HCT116 (cell line): ENCODE results near the gene ABI1. TPM values are rescaled to one million over a fixed set of nuclear protein-coding genes. Genes with fewer than 3 reads are reported as not detected.

Experiments
- ATAC-seq: fragments of 200-7000 bp; cut with Tn5 transposase; 2 replicates; pipeline ENCODE4 v1.9.1; 2020; ENCODE audit warnings: mild to moderate bottlenecking, moderate library complexity
- BruUV-seq: library from RNA; stranded (reverse); fragments of 400-500 nt; replicated peaks from 2 replicates; lab custom pipeline; 2021; lab: Mats Ljungman, UMichigan
- CTCF ChIA-PET: fragments of 300-600 bp; sonication (Branson Sonifier 250); formaldehyde crosslinking; loops from one replicate; lab custom pipeline; 2021; ENCODE audit warnings: antibody characterized with exemption; lab: Charles Lee
- POLR2A ChIA-PET: fragments of 300-600, 350-600 bp; sonication (Branson Sonifier 250); formaldehyde crosslinking; loops from one replicate; lab custom pipeline; 2021; ENCODE audit warnings: antibody characterized with exemption; lab: Charles Lee
- RAD21 ChIA-PET, 2 experiments: fragments of 300-600 bp; sonication (Branson Sonifier 250); formaldehyde crosslinking; loops; one replicate each; lab custom pipeline; 2023; ENCODE audit warnings: low total read pairs in 2 of 2; ENCODE audit not compliant: uncharacterized antibody in 2 of 2, unreplicated experiment in 2 of 2, low non-redundant PET in 1 of 2; lab: Charles Lee
- DNase-seq: peaks from one replicate; pipeline ENCODE4 v3.0.0-alpha.2; 2010; ENCODE audit warnings: low read depth, low spot score
- H2AFZ ChIP-seq: fragments of 200-600 bp; shearing (Covaris generic), sonication (generic); 2 replicates; pipeline ENCODE4 v1.6.1; 2017; ENCODE audit warnings: low read depth, mixed run types, mixed read lengths, antibody characterized with exemption, low read length; ENCODE audit not compliant: poor library complexity, severe bottlenecking
- H3K27ac ChIP-seq: 2 replicates; pipeline ENCODE4 v1.5.1; 2012; ENCODE audit warnings: low read depth, low read length
- H3K27me3 ChIP-seq: fragments of 200-600 bp; sonication (generic); 2 replicates; pipeline ENCODE4 v1.6.1; 2016; ENCODE audit warnings: mixed run types, low read length, mixed read lengths; ENCODE audit not compliant: insufficient read depth
- H3K36me3 ChIP-seq, 2 experiments: fragments of 200-500 bp in 1 of 2; fragments of 200-600 bp in 1 of 2; sonication (Bioruptor generic) in 1 of 2; sonication (generic) in 1 of 2; 2 replicates each; pipeline versions ENCODE4 v1.5.1 to v1.6.1; 2014 to 2016; ENCODE audit warnings: low read length in 2 of 2, inconsistent platforms in 1 of 2, mixed read lengths in 1 of 2, mixed run types in 1 of 2; ENCODE audit not compliant: insufficient read depth in 2 of 2, control insufficient read depth in 1 of 2
- H3K4me1 ChIP-seq, 2 experiments: fragments of 200-600 bp in 1 of 2; sonication (generic) in 1 of 2; 2 replicates each; pipeline versions ENCODE4 v1.5.1 to v1.6.1; 2012 to 2017; ENCODE audit warnings: low read length in 2 of 2, inconsistent platforms in 1 of 2, mild to moderate bottlenecking in 1 of 2, mixed read lengths in 1 of 2, mixed run types in 1 of 2, moderate library complexity in 1 of 2; ENCODE audit not compliant: insufficient read depth in 2 of 2, control insufficient read depth in 1 of 2
- H3K4me2 ChIP-seq: fragments of 200-600 bp; sonication (generic); 2 replicates; pipeline ENCODE4 v1.6.1; 2017; ENCODE audit warnings: mixed run types, low read length, mixed read lengths
- H3K4me3 ChIP-seq, 2 experiments: fragments of 200-600 bp in 1 of 2; sonication (generic) in 1 of 2; replicated peaks in 1 of 2; 2 replicates each; pipeline ENCODE4 v1.5.1; 2011 to 2016; ENCODE audit warnings: low read length in 2 of 2, control low read depth in 1 of 2, low read depth in 1 of 2, mild to moderate bottlenecking in 1 of 2, mixed read lengths in 1 of 2, mixed run types in 1 of 2
- H3K79me2 ChIP-seq: fragments of 200-600 bp; sonication (generic); 2 replicates; pipeline ENCODE4 v1.6.1; 2017; ENCODE audit warnings: mild to moderate bottlenecking, mixed run types, low read length, moderate library complexity, mixed read lengths; ENCODE audit not compliant: insufficient read depth
- H3K9ac ChIP-seq: fragments of 200-600 bp; sonication (generic); 2 replicates; pipeline ENCODE4 v1.6.1; 2016; ENCODE audit warnings: low read length, mixed read lengths
- H3K9me2 ChIP-seq: fragments of 200-600 bp; sonication (generic), shearing (Covaris generic); 2 replicates; pipeline ENCODE4 v1.6.1; 2017; ENCODE audit warnings: mixed run types, mild to moderate bottlenecking, moderate library complexity; ENCODE audit not compliant: insufficient read depth
- H3K9me3 ChIP-seq, 2 experiments: fragments of 200-500 bp in 1 of 2; fragments of 200-600 bp in 1 of 2; sonication (Bioruptor generic) in 1 of 2; sonication (generic) in 1 of 2; 2 replicates each; pipeline ENCODE4 v1.6.1; 2014 to 2017; ENCODE audit warnings: low read length in 2 of 2, mixed read lengths in 2 of 2, inconsistent platforms in 1 of 2, low read depth in 1 of 2, mild to moderate bottlenecking in 1 of 2, mixed run types in 1 of 2, moderate library complexity in 1 of 2; ENCODE audit not compliant: control insufficient read depth in 1 of 2, insufficient read depth in 1 of 2
- H4K20me1 ChIP-seq: fragments of 200-600 bp; sonication (generic), shearing (Covaris generic); 2 replicates; pipeline ENCODE4 v1.6.1; 2017; ENCODE audit warnings: mixed run types, mild to moderate bottlenecking, moderate library complexity; ENCODE audit not compliant: insufficient read depth
- ATF3 ChIP-seq: IDR thresholded peaks from 2 replicates; pipeline ENCODE4 v1.6.1; 2012
- CBX3 ChIP-seq: IDR thresholded peaks from 2 replicates; pipeline ENCODE4 v1.6.1; 2012; ENCODE audit warnings: low read depth
- EZH2 ChIP-seq: fragments of 200-600 bp; sonication (generic); IDR thresholded peaks from 2 replicates; pipeline ENCODE4 v1.6.1; 2017; ENCODE audit warnings: antibody characterized with exemption, mixed run types
- EZH2phosphoT487 ChIP-seq: fragments of 200-600 bp; IDR thresholded peaks from 2 replicates; pipeline ENCODE4 v1.6.1; 2018; ENCODE audit warnings: antibody characterized with exemption, borderline replicate concordance
- JUND ChIP-seq: IDR thresholded peaks from 2 replicates; pipeline ENCODE4 v1.6.1; 2012
- MAX ChIP-seq: IDR thresholded peaks from 2 replicates; pipeline ENCODE4 v1.6.1; 2012
- POLR2AphosphoS5 ChIP-seq: IDR thresholded peaks from 2 replicates; pipeline ENCODE4 v1.6.1; 2011; ENCODE audit warnings: mild to moderate bottlenecking, low read depth, low read length, moderate library complexity
- SIN3A ChIP-seq: IDR thresholded peaks from 2 replicates; pipeline ENCODE4 v1.6.1; 2012; ENCODE audit warnings: low read depth
- SRF ChIP-seq: IDR thresholded peaks from 2 replicates; pipeline ENCODE4 v1.6.1; 2012; ENCODE audit warnings: low read depth
- TCF7L2 ChIP-seq: IDR thresholded peaks from 2 replicates; pipeline ENCODE4 v1.7.0; 2011; ENCODE audit warnings: borderline replicate concordance, inconsistent platforms; ENCODE audit not compliant: insufficient read depth, insufficient read length; ENCODE audit errors: extremely low read depth
- ZFX ChIP-seq: fragments of 450-650 bp; IDR thresholded peaks from 2 replicates; pipeline ENCODE4 v1.6.1; 2017
- intact Hi-C: fragments of 100-400 bp; cut with micrococcal nuclease; formaldehyde crosslinking; loops from 2 replicates; pipeline ENCODE4 v1.10.0; 2022
- total RNA-seq: library from RNA; stranded (reverse); gene quantifications from one replicate; pipeline ENCODE4 v1.2.1, GENCODE V29; 2021; ENCODE audit not compliant: unreplicated experiment

ABI1 gene
- total RNA-seq, 1 experiment from 2014 or later, result 34.8 TPM

GRCh38 chr10:26806557-26806956 lies 54.2 kb downstream of the ABI1 start (continued):
- no peak for TF ChIP-seq ATF3
- TF ChIP-seq, all 23 proteins: peak for 0

GRCh38 chr10:26805567-26806245 lies 55.1 kb downstream of the ABI1 start:
- TF ChIP-seq MAX, result no peak
- Histone ChIP-seq H2AFZ (no peak overlapping the region), H3K36me3 (no peaks in the 10 kb centered on the region), H3K27me3 (no peaks in the 10 kb centered on the region), H3K79me2 (peaks cover 34% of the 10 kb centered on the region), H4K20me1 (no peaks in the 10 kb centered on the region), H3K9me2 (no peaks in the 10 kb centered on the region), H3K9ac (no peak overlapping the region), H3K4me1 (no peaks in the 10 kb centered on the region), H3K4me2 (no peak overlapping the region), H3K4me3 (no peak overlapping the region), H3K9me3 (no peaks in the 10 kb centered on the region), H3K27ac (no peak overlapping the region)
- BruUV-seq, result no TSS peak
- intact Hi-C loops, result no loop called here
- RAD21 ChIA-PET, result no interaction called here
- no peak for ATAC-seq
- POLR2A ChIA-PET, result no interaction called here
- CTCF ChIA-PET, result no interaction called here
- DNase-seq, result no peak

GRCh38 chr10:26804418-26805393 lies 56.1 kb downstream of the ABI1 start:
- ChIA-PET POLR2A (no interaction called here), RAD21 (no interaction called here), CTCF (no interaction called here)
- H3K36me3 ChIP-seq, result no peaks in the 10 kb centered on the region
- no peaks in the 10 kb centered on the region for H3K27me3 ChIP-seq
- no peak overlapping the region for H3K4me3 ChIP-seq
- no peak overlapping the region for H2AFZ ChIP-seq
- no peak overlapping the region for H3K27ac ChIP-seq
- no peaks in the 10 kb centered on the region for H3K4me1 ChIP-seq
- BruUV-seq, result no TSS peak
- no peaks in the 10 kb centered on the region for H3K9me2 ChIP-seq
- DNase-seq, result no peak
- peaks cover 31% of the 10 kb centered on the region for H3K79me2 ChIP-seq
- no peaks in the 10 kb centered on the region for H4K20me1 ChIP-seq
- intact Hi-C loops, result no loop called here
- no peak overlapping the region for H3K4me2 ChIP-seq
- H3K9me3 ChIP-seq, result no peaks in the 10 kb centered on the region
- H3K9ac ChIP-seq, result no peak overlapping the region
- ATAC-seq, result no peak
- no peak for TF ChIP-seq TCF7L2
- TF ChIP-seq SIN3A, result no peak
- TF ChIP-seq EZH2phosphoT487, result no peak
- no peak for TF ChIP-seq POLR2AphosphoS5
- no peak for TF ChIP-seq ZFX
- no peak for TF ChIP-seq ATF3
- no peak for TF ChIP-seq JUND
- no peak for TF ChIP-seq CBX3
- TF ChIP-seq EZH2, result no peak
- TF ChIP-seq SRF, result no peak
